ENCODE data around the gene NHSL2.

DNA sequence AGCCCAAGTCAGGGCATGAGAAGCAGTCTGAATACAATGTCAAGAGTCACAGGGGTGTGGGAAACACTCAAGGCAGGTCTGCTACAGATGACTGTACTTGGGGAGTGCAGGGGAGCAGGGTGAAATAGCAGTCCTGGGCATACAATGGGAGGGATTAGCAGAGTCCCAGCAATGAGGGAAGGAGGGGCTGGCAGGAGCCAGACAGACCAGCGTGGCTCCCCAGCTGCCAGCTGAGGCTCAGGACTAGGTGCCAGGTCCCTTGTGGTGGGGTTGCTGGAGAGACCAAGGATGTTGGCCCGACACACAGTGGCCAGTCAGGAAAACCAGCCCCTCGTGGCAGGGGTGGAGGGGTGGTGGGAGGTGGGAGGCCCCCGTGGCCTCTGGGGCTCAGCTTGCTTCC is 134.5 kb downstream of the NHSL2 start:
- TF ChIP-seq, protein P1, sequence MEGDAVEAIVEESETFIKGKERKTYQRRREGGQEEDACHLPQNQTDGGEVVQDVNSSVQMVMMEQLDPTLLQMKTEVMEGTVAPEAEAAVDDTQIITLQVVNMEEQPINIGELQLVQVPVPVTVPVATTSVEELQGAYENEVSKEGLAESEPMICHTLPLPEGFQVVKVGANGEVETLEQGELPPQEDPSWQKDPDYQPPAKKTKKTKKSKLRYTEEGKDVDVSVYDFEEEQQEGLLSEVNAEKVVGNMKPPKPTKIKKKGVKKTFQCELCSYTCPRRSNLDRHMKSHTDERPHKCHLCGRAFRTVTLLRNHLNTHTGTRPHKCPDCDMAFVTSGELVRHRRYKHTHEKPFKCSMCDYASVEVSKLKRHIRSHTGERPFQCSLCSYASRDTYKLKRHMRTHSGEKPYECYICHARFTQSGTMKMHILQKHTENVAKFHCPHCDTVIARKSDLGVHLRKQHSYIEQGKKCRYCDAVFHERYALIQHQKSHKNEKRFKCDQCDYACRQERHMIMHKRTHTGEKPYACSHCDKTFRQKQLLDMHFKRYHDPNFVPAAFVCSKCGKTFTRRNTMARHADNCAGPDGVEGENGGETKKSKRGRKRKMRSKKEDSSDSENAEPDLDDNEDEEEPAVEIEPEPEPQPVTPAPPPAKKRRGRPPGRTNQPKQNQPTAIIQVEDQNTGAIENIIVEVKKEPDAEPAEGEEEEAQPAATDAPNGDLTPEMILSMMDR (IDR thresholded peaks at IDR 0.05), result no peak
- no peak for TF ChIP-seq POLR2A (IDR thresholded peaks at IDR 0.05)

Data from body of pancreas (tissue), 4 donors.